Prostate gland (tissue), 2 donors: ENCODE results near the gene ZBTB7C.

Experiments
- CTCF ChIP-seq, 4 experiments: fragments of 200-600 bp in 2 of 4; fragments of 450-650 bp in 2 of 4; sonication (generic) in 2 of 4; IDR thresholded peaks; 1 replicate in 3 of 4; 2 replicates in 1 of 4; pipeline ENCODE4 v1.5.1; 2016 to 2019; ENCODE audit warnings: antibody characterized with exemption in 4 of 4, mild to moderate bottlenecking in 2 of 4, moderate library complexity in 2 of 4
- POLR2A ChIP-seq: fragments of 450-650 bp; IDR thresholded peaks from one replicate; pipeline ENCODE4 v1.6.1; 2016; ENCODE audit warnings: antibody characterized with exemption, mild to moderate bottlenecking
- POLR2AphosphoS5 ChIP-seq: sonication (generic); formaldehyde crosslinking; IDR thresholded peaks from one replicate; pipeline ENCODE4 v1.6.1; 2017; ENCODE audit warnings: antibody characterized with exemption

GRCh38 chr18:48075707-48076093 lies 333.5 kb downstream of the ZBTB7C start:
- TF ChIP-seq CTCF (IDR thresholded peaks at IDR 0.05) = no peak
- no peak for TF ChIP-seq POLR2A
- TF ChIP-seq POLR2AphosphoS5 = peak; percentile 9
